Measurements from ENCODE around the gene ABLIM1. TPM values are rescaled to one million over a fixed set of nuclear protein-coding genes. Genes with fewer than 3 reads are reported as not detected.

Gene ABLIM1
- total RNA-seq, 2 donors from 2014 or later: 141 to 184 TPM

DNA sequence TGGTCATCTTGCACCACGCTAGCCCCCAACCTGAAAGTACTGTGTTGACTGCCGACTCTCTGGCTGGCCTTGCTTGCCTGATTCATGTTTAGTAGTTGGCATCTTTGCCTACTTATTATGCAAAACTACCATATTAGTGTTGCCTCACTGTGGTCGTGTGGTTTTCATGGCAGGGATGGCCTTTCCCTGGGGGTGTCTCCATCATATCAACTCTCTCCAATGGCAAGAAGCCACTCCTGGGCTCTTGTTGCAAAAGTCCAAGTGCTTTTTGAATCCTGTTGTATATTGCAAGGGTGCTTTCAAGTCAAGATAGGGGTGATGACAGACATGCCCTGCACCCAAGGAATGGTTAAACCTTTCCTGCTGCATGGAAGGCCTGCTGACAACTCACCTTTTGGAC is 39.4 kb downstream of the ABLIM1 start:
- H3K4me1 Mint-ChIP-seq: peaks cover 9% of the 10 kb centered on the region
- DNase-seq (no peak), ATAC-seq (no peak)
- H3K36me3 Mint-ChIP-seq (ENCODE audit: low read depth): peaks cover 4% of the 10 kb centered on the region
- H3K27ac Mint-ChIP-seq: no peak overlapping the region
- no peak overlapping the region for H3K4me3 Mint-ChIP-seq
- H3K27me3 Mint-ChIP-seq: no peaks in the 10 kb centered on the region
- no peaks in the 10 kb centered on the region for H3K9me3 ChIP-seq (ENCODE audit: control insufficient read depth, low read length, poor library complexity, severe bottlenecking)

DNA sequence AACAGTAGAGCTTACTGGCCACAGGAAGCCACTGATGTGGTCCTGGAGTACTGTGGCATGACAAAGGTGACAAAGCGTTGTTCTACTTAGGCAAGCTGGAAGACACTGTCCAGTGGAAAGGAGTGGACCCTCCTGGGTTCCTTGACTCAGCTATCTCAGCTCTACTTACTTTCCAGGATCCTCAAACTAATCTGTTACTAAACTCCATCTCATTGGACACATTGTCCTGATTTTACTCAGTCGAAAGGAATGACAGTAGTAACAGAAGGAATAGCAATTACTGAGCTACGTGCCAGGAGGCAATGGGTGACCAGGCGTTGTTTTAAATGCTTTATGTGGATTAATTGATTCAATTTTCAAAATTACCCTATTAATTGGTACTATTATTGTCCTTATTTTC is 41.6 kb downstream of the ABLIM1 start:
- H3K9me3 ChIP-seq (ENCODE audit: control insufficient read depth, low read length, poor library complexity, severe bottlenecking): no peaks in the 10 kb centered on the region
- Mint-ChIP-seq H3K27ac (no peak overlapping the region), H3K4me3 (no peak overlapping the region), H3K27me3 (no peaks in the 10 kb centered on the region), H3K4me1 (peaks cover 15% of the 10 kb centered on the region), H3K36me3 (ENCODE audit: low read depth) (peaks cover 4% of the 10 kb centered on the region)
- DNase-seq (no peak), ATAC-seq (no peak)

DNA sequence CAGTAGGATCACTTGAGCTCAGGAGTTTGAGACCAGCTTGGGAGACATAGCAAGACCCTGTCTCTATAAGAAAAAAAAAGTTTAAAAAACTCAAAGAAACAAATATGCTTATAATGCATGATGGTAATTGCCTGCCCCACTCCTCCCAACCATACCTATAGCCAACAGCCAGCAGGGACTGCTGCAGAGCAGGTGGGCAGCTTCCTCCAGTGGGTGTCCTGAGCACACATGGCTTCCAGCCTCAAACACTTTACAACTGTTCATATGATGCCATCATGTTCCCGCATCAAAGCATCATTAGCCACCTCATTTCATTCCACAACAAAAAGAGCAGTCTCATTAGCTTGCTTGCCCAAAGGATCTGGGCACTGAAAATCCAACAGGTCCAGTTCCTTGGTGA is 42.0 kb downstream of the ABLIM1 start:
- Mint-ChIP-seq H3K36me3 (ENCODE audit: low read depth) (peaks cover 4% of the 10 kb centered on the region), H3K4me1 (peaks cover 15% of the 10 kb centered on the region), H3K27me3 (no peaks in the 10 kb centered on the region), H3K4me3 (no peak overlapping the region), H3K27ac (peak overlapping the region; percentile 17)
- DNase-seq (no peak), ATAC-seq (no peak)
- no peaks in the 10 kb centered on the region for H3K9me3 ChIP-seq (ENCODE audit: control insufficient read depth, low read length, poor library complexity, severe bottlenecking)

DNA sequence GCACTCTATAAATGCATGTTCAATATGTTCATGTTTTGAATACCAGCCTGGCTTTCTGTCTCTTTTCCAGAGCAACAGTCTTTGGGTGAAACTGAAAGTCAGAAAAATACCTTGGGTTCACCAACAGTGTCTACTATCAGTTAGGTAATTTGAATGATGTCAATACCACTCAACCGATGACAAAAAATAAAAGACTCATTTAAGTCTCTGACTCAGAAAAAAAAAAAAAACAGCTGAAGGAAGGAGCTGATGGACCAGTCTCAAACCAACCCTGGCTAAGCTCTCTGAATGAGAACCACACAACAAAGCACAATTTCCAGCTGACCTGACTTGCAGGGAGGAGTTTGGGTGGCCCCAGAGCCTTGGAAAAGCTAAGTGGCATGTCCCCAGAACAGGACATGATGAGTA is 42.5 kb downstream of the ABLIM1 start:
- Mint-ChIP-seq H3K27ac (peak overlapping the region; percentile 17), H3K36me3 (ENCODE audit: low read depth) (peaks cover 4% of the 10 kb centered on the region), H3K4me1 (peaks cover 15% of the 10 kb centered on the region), H3K27me3 (no peaks in the 10 kb centered on the region), H3K4me3 (peak overlapping the region; percentile 37)
- peak; percentile 52 for ATAC-seq
- H3K9me3 ChIP-seq (ENCODE audit: control insufficient read depth, low read length, poor library complexity, severe bottlenecking): no peaks in the 10 kb centered on the region
- no peak for DNase-seq

DNA sequence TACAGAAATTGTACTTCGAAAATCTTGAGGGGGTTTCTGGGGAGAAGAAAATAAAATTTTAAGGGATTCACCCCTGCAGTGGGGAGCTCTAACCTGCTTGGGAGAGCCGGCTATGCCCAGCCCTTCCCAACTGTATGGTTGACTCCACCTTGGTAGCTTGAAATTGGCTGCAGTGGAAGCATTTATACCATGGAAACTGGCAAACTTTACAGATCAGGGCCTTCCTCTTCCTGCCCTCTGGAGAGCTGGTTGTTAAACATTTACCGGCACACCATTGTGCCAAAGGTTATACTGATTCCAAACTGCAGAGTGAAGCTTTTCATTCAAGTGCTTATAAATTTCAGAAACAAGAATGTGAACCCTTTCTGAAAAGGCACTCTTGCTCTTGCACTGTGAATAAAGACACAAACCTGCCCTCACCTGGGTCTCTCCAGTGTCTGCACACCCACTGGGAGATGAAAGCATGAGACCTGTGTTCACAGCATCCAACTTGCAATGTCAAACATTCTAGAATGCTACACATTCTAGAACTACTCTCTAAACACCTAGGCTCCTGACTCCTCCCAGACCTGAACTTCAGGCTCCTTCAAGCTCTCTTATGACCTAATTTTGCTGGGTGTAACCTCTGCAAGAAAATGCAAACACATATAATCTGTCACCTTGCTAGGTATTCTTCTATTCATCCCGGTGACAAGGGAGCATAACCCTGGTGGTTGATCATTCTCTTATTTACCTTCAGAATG is 44.7 kb downstream of the ABLIM1 start:
- DNase-seq (no peak), ATAC-seq (peak; percentile 62)
- H3K36me3 Mint-ChIP-seq (ENCODE audit: low read depth): peaks cover 6% of the 10 kb centered on the region
- peak overlapping the region; percentile 45 for H3K27ac Mint-ChIP-seq
- no peaks in the 10 kb centered on the region for H3K27me3 Mint-ChIP-seq
- H3K4me1 Mint-ChIP-seq: peaks cover 18% of the 10 kb centered on the region
- H3K4me3 Mint-ChIP-seq: no peak overlapping the region
- H3K9me3 ChIP-seq (ENCODE audit: control insufficient read depth, low read length, poor library complexity, severe bottlenecking): no peaks in the 10 kb centered on the region

DNA sequence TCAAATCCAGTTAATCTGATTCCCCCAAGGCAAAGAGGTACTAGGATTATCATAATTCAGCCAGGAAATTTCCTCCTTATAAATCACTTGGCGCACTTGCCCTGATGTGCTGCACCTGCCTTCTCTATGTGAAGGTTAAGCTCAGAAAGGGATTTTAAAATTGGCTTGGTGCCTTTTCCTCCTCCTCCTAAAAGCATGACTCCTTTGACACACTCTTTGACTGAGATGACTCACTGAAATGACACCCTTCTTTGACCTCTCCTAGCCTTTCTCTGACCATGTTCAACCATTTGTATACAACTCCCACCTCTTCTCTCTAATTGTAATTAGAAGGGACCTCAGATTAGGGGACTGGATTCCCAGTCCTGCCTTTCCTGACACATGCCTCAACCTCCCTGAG is 46.5 kb downstream of the ABLIM1 start:
- no peaks in the 10 kb centered on the region for H3K9me3 ChIP-seq (ENCODE audit: control insufficient read depth, low read length, poor library complexity, severe bottlenecking)
- DNase-seq: no peak
- Mint-ChIP-seq H3K4me1 (peaks cover 18% of the 10 kb centered on the region), H3K4me3 (no peak overlapping the region), H3K36me3 (ENCODE audit: low read depth) (peaks cover 6% of the 10 kb centered on the region), H3K27me3 (no peaks in the 10 kb centered on the region), H3K27ac (no peak overlapping the region)
- ATAC-seq: no peak

DNA sequence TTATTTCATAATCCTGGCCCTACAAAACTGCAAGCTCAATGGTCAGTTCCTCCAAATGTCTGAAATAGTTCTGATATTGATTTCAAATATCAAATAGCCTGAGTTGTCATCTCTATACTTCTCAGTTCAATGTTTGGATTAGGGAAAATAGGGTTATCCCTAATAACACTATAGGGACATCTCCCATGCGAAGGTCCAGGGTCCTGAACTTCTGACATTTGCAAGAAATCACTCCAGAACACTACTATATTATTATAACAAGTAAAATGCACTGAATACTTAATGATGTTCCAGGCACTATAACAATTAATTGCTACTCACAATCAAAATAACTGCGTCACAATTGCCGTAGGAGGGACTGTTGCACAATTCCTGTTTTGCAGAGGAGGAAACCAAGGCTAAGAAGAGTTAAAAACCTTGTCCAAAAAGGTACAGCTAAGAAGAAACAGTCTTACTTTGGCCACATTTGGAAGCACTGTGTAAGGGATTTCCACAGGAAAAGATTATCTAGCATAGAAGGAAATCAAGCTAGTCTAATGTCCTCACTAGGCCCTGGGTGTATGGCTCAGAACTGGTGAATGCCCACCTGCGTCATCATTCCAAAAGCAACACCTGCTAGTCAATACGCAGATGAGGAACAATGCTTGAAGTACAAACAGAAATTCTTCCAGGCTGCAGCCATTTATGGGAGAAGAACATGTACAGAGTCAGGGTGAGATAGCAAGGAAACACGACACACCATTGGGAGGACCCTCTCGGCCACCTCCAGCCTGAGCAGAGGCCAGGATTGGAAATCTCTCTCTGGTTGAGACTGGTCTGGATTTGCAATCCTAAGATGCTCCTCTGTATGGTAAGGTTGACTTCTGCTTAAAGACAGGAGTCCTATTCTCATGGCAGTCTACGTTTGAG is 48.3 kb downstream of the ABLIM1 start:
- Mint-ChIP-seq H3K27ac (peak overlapping the region; percentile 16), H3K27me3 (no peaks in the 10 kb centered on the region), H3K36me3 (ENCODE audit: low read depth) (peaks cover 3% of the 10 kb centered on the region), H3K4me3 (no peak overlapping the region), H3K4me1 (peaks cover 20% of the 10 kb centered on the region)
- no peak for DNase-seq
- no peak for ATAC-seq
- no peaks in the 10 kb centered on the region for H3K9me3 ChIP-seq (ENCODE audit: control insufficient read depth, low read length, poor library complexity, severe bottlenecking)

DNA sequence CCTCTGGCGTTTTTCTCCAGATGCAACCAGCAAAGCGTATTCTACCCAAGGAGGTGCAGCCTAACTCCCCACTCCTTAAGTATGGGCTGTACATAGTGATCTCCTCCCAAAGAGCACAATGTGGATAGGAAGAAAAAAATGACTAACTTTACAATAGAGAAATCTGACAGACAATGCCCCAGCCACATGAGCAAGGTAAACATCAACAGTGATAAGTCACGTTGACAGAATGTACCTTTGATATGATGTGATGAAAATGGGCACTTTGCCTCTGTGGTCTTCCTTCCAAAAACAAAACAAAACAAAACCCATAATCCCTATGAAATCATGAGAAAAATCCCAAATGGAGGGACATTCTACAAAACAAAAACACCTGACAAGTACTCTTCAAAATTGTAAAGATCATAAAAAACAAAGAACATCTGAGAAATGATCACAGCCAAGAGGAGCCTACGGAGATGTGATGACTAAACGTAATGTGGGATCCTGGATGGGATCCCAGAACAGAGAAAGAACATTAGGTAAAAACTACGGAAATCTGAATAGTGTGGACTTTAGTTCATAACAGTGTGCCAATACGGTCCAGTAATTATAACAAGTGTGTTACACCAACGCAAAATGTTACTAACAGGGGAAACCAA is 50.6 kb downstream of the ABLIM1 start:
- peaks cover 3% of the 10 kb centered on the region for H3K36me3 Mint-ChIP-seq (ENCODE audit: low read depth)
- no peak overlapping the region for H3K4me3 Mint-ChIP-seq
- H3K27me3 Mint-ChIP-seq: no peaks in the 10 kb centered on the region
- ATAC-seq (no peak), DNase-seq (no peak)
- H3K4me1 Mint-ChIP-seq: peaks cover 19% of the 10 kb centered on the region
- no peaks in the 10 kb centered on the region for H3K9me3 ChIP-seq (ENCODE audit: control insufficient read depth, low read length, poor library complexity, severe bottlenecking)
- H3K27ac Mint-ChIP-seq: no peak overlapping the region

DNA sequence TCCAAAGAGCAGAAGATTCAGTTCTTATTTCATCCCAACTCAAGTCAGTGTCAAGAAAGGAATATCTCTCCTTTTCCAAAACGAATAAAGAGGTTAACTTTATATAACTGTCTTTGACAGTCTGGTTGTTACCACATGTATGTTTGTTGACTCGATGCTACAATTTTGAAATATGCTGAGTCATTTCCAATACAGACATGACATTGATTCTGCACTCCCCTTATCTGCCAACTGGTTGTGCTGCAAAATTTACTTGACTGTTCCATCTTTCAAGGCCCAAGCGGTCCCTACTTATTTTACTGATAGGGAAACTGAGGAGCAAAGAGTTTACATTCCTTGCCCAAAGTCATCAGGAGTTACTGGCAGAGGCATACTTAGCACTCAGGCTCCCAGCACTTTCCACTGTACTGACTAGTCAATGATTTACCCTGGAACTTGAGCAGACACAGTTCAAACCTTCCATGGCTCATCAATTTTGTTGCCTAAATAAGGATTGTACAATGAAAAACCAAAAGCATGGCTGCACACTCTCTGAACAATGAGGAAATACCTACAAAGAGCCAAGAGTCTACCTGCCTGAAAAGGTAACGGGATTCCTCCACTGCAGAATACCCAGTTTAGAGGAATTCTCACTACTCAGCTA is 52.8 kb downstream of the ABLIM1 start:
- no peak overlapping the region for H3K4me3 Mint-ChIP-seq
- H3K36me3 Mint-ChIP-seq (ENCODE audit: low read depth): peaks cover 3% of the 10 kb centered on the region
- H3K4me1 Mint-ChIP-seq: peaks cover 21% of the 10 kb centered on the region
- H3K27ac Mint-ChIP-seq: peak overlapping the region; percentile 39
- H3K27me3 Mint-ChIP-seq: no peaks in the 10 kb centered on the region
- ATAC-seq (no peak), DNase-seq (no peak)
- no peaks in the 10 kb centered on the region for H3K9me3 ChIP-seq (ENCODE audit: control insufficient read depth, low read length, poor library complexity, severe bottlenecking)

DNA sequence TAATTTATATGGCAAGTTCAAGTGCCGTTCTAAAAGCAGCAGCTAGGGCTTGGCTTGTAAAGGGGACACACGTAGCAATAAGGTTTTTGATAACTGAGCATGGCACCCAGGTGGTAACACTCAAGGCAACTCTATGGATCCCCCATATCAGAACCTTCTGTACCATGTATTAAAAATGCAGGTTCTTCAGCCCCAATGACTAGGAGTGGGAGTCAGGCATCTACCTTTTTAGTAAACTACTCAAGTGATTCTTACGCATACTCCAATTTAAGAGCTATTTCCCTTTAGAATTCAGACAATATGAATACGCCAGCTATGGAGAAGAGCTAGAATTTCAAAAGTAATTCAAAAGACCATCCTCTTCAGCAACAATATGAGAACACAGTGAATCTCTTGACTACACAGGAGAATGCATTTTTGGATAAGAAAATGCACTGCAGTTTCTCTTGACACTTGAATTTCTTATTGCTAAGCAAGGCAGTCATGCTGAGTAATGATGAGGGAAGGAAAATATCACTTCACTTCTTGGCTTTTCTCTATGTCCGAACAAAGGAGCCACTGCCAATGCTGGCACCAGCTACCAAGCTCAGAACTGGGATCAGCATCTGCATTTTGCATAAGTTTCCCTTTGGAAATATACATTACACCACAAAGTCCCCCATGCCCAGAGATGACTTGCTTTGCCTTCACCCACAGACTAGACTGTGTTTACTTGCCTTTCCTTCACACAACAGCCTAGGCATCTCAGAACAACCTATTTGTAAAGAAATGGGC is 53.5 kb downstream of the ABLIM1 start:
- peaks cover 3% of the 10 kb centered on the region for H3K36me3 Mint-ChIP-seq (ENCODE audit: low read depth)
- peak overlapping the region; percentile 39 for H3K27ac Mint-ChIP-seq
- no peaks in the 10 kb centered on the region for H3K27me3 Mint-ChIP-seq
- ATAC-seq: no peak
- H3K9me3 ChIP-seq (ENCODE audit: control insufficient read depth, low read length, poor library complexity, severe bottlenecking): no peaks in the 10 kb centered on the region
- H3K4me3 Mint-ChIP-seq: no peak overlapping the region
- H3K4me1 Mint-ChIP-seq: peaks cover 21% of the 10 kb centered on the region
- no peak for DNase-seq

DNA sequence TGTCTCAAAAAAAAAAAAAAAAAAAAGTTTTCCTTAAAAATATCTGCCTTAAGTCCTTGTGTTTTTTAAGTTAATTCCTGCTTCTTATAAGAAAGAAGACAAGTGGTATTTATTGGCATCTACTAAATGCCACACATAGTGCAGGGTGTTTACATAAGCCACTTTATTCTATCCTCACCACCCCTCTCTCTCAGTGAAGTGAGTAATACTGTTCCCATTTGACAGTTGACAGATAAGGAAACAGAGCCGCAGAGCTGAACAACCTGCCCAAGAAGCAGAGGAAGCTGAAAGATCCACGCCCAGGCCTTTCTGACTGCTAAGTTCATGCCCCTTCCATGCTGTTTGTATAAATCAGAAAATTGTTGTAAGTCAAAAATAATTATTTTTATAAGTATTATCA is 54.1 kb downstream of the ABLIM1 start:
- Mint-ChIP-seq H3K36me3 (ENCODE audit: low read depth) (no peaks in the 10 kb centered on the region), H3K4me3 (peak overlapping the region; percentile 22), H3K27me3 (no peaks in the 10 kb centered on the region), H3K27ac (peak overlapping the region; percentile 51), H3K4me1 (peaks cover 21% of the 10 kb centered on the region)
- no peak for DNase-seq
- no peak for ATAC-seq
- H3K9me3 ChIP-seq (ENCODE audit: control insufficient read depth, low read length, poor library complexity, severe bottlenecking): no peaks in the 10 kb centered on the region

DNA sequence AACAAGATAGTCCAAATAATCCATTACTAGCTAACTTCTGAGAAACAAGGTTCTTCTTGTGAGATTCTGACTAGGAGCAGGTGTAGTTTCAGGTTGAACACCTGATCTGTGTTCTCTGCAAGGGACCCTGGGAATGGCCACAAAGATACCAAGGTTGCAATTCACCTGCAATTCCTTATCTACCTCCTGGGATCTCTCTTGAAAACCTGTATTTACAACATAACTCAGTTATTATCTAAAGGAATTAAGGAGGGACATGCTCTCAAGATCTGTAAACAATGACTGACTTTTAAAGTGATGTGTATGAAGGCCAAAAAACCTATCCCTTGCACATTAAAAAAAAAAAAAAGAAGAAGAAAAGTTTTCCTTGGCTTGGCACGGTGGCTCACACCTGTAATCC is 54.8 kb downstream of the ABLIM1 start:
- H3K36me3 Mint-ChIP-seq (ENCODE audit: low read depth): no peaks in the 10 kb centered on the region
- DNase-seq: no peak
- H3K27me3 Mint-ChIP-seq: no peaks in the 10 kb centered on the region
- no peaks in the 10 kb centered on the region for H3K9me3 ChIP-seq (ENCODE audit: control insufficient read depth, low read length, poor library complexity, severe bottlenecking)
- ATAC-seq: no peak
- peaks cover 21% of the 10 kb centered on the region for H3K4me1 Mint-ChIP-seq
- H3K27ac Mint-ChIP-seq: peak overlapping the region; percentile 51
- no peak overlapping the region for H3K4me3 Mint-ChIP-seq
